NCI-H1436 (cell line): ENCODE data around the gene NUTM2E.
"Not testable (repeated sequence)": the region's sequence is repeated elsewhere in the genome, so short reads cannot be mapped to it uniquely, and the experiment has no call there.

Experiments used
- DNase-seq: peaks from one replicate; lab custom pipeline; 2025; lab: John Stamatoyannopoulos, UW

NUTM2E gene

GRCh38 chr10:79866903-79867551 lies 40.5 kb downstream of the NUTM2E start:
- not testable (repeated sequence) for DNase-seq

GRCh38 chr10:79868023-79868422 lies 41.5 kb downstream of the NUTM2E start:
- DNase-seq: not testable (repeated sequence)

- not testable (repeated sequence) for DNase-seq
Measured at GRCh38 chr10:79869439-79870097, 43.0 kb downstream of the NUTM2E start.

GRCh38 chr10:79871729-79872128 lies 45.2 kb downstream of the NUTM2E start:
- not testable (repeated sequence) for DNase-seq
